Measurements from ENCODE around the gene PRODH2. TPM values are rescaled to one million over a fixed set of nuclear protein-coding genes. Genes with fewer than 3 reads are reported as not detected.

PRODH2 gene
- polyA plus RNA-seq, 1 of the 3 experiments (the other 2 are of a cell fraction) = not detected

DNA sequence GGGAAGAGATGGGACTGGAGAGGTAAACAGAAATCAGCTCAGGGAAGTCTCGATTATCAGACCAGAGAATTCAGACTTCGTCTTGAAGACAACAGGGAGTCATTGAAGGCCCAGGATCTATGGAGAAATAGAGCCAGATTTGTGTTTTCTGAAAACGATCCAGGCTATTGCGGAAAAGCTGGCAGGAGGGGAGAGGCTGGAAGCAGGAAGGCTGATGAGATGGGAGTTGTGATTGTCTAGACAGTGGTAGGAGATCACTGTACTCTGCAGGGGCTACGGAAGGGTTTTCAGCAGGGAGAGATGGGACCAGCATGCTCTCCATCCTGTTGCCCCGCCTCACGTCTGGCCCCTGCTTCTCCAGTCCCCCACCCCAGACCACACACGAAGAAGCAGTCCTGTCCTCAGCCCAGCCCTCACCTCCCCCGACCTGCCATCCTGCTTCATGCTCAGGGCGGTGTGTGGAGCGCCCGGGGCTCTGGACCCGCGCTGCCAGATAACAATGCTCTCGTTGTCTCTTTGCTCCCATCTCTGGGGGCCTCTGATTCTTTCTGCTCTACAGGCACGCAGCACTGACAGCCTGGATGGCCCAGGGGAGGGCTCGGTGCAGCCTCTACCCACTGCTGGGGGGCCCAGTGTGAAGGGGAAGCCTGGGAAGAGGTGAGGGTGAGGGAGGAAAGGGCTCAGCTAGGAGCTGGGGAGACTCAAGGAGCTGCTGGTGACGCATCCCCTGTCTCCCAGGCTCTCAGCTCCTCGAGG lies 35.4 kb downstream of the PRODH2 start:
- Histone ChIP-seq H3K36me3 (replicated peaks in 1 of 2; ENCODE audit: control insufficient read depth in 1 of 2, insufficient read depth in 2 of 2, low read length in 1 of 2) (peaks cover 0 to 3% of the 10 kb centered on the region in 2 experiments), H3K9me2 (no peaks in the 10 kb centered on the region), H2AFZ (ENCODE audit: low read depth) (no peak overlapping the region), H3K9ac (no peak overlapping the region), H3K4me1 (ENCODE audit: control insufficient read depth in 1 of 2, insufficient read depth in 2 of 2, low read depth in 1 of 2, low read length in 1 of 2) (peaks cover 0 to 12% of the 10 kb centered on the region in 2 experiments; a peak in 2 of 4 replicates), H3F3A (replicated peaks; ENCODE audit: insufficient read depth) (peaks cover 8% of the 10 kb centered on the region), H3K27me3 (ENCODE audit: insufficient read depth) (no peaks in the 10 kb centered on the region), H3K4me2 (peak overlapping the region; percentile 90; the same call in 1 of the 2 replicates), H3K4me3 (ENCODE audit: low read depth in 2 of 2, low read length in 1 of 2) (no peak overlapping the region), H3K9me3 (no peaks in the 10 kb centered on the region), H3K27ac (ENCODE audit: low read depth in 2 of 2, low read length in 1 of 2) (no peak overlapping the region), H3K79me2 (ENCODE audit: insufficient read depth) (peaks cover 13% of the 10 kb centered on the region; the same call in 1 of the 2 replicates), H4K20me1 (ENCODE audit: insufficient read depth) (no peaks in the 10 kb centered on the region)
- ChIA-PET POLR2A (no interaction called here), CTCF (interaction anchor here (1.4 kb wide), 1 partner anchor 43 kb away, joined by 3 read pairs; no protein-coding TSS in a partner anchor)
- TF ChIP-seq, protein P1, sequence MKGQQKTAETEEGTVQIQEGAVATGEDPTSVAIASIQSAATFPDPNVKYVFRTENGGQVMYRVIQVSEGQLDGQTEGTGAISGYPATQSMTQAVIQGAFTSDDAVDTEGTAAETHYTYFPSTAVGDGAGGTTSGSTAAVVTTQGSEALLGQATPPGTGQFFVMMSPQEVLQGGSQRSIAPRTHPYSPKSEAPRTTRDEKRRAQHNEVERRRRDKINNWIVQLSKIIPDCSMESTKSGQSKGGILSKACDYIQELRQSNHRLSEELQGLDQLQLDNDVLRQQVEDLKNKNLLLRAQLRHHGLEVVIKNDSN (IDR thresholded peaks at IDR 0.05; ENCODE audit: borderline replicate concordance, low read depth) = no peak
- TF ChIP-seq CHD2 (IDR thresholded peaks at IDR 0.05; ENCODE audit: low read length, partially characterized antibody) (no peak), SIN3A (IDR thresholded peaks at IDR 0.05; ENCODE audit: borderline replicate concordance, low read depth, low read length) (no peak), POLR2AphosphoS5 (IDR thresholded peaks at IDR 0.05; ENCODE audit: low read depth, low read length) (no peak), FOXM1 (IDR thresholded peaks at IDR 0.05; ENCODE audit: low read depth) (no peak), MEF2A (IDR thresholded peaks at IDR 0.05; ENCODE audit: borderline replicate concordance, low read depth) (no peak)
- DNase-seq = no peak
- WGBS (ENCODE audit: low lambda C conversion rate) = 76% methylated on average over 16 of the region's 19 CpGs

DNA sequence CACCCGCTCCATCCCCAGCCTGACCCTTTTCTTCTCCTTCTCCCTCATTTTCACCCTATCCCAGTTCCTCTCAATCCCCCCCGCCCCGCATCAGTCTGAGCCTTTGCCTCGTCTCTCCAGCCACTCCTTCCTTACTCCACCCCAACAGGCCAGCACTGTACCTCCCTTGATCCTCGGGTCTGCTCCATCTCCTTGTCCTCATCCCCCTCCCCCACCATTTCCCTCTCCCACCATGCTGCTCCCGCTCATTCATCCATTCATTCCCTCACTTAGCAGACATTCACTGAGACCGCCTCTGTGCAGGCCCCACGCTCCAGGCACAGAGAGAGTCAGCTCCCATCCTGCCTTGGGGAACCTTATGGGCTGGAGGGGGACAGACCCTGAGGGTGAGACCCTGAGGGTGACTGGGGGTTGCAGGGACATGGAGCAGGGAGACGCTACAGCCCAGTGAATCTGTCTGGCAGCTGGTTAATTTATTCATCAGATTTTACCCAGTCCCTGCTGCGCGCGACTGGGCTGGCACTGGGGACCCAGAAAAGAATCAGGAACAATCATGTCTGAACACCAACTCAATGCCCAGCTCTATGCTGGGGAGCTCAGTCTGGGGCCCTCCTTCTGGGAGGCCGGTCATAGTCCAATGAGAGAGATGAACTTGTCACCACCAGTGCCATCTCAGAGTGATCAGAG lies 36.4 kb downstream of the PRODH2 start:
- DNase-seq = no peak
- 54% methylated on average over 13 of the region's 13 CpGs for WGBS (ENCODE audit: low lambda C conversion rate)
- Histone ChIP-seq H4K20me1 (ENCODE audit: insufficient read depth) (no peaks in the 10 kb centered on the region), H3F3A (replicated peaks; ENCODE audit: insufficient read depth) (peaks cover 8% of the 10 kb centered on the region), H3K79me2 (ENCODE audit: insufficient read depth) (peaks cover 13% of the 10 kb centered on the region; the same call in 1 of the 2 replicates), H3K9me2 (no peaks in the 10 kb centered on the region), H3K9ac (peak overlapping the region; percentile 38; the same call in 1 of the 2 replicates), H3K9me3 (no peaks in the 10 kb centered on the region), H3K36me3 (replicated peaks in 1 of 2; ENCODE audit: control insufficient read depth in 1 of 2, insufficient read depth in 2 of 2, low read length in 1 of 2) (peaks cover 0 to 3% of the 10 kb centered on the region in 2 experiments), H3K27me3 (ENCODE audit: insufficient read depth) (no peaks in the 10 kb centered on the region), H3K4me2 (peak overlapping the region; percentile 90), H3K4me1 (ENCODE audit: control insufficient read depth in 1 of 2, insufficient read depth in 2 of 2, low read depth in 1 of 2, low read length in 1 of 2) (peaks cover 0 to 12% of the 10 kb centered on the region in 2 experiments; a peak in 2 of 4 replicates), H3K27ac (ENCODE audit: low read depth in 2 of 2, low read length in 1 of 2) (no peak overlapping the region), H2AFZ (ENCODE audit: low read depth) (0 out of 2 replicates have a peak overlapping the region, but pooled peaks have one; percentile 41), H3K4me3 (ENCODE audit: low read depth in 2 of 2, low read length in 1 of 2) (peak overlapping the region; percentile 59 to 76)
- TF ChIP-seq ELF1 (IDR thresholded peaks at IDR 0.05) (no peak), CHD2 (IDR thresholded peaks at IDR 0.05; ENCODE audit: low read length, partially characterized antibody) (no peak), TEAD4 (IDR thresholded peaks at IDR 0.05; ENCODE audit: borderline replicate concordance, insufficient read depth) (no peak), RFX5 (IDR thresholded peaks at IDR 0.05; ENCODE audit: low read length) (no peak), FOXM1 (IDR thresholded peaks at IDR 0.05; ENCODE audit: low read depth) (no peak), SMC3 (IDR thresholded peaks at IDR 0.05; ENCODE audit: low read depth, low read length) (no peak), TAF1 (IDR thresholded peaks at IDR 0.05; ENCODE audit: borderline replicate concordance, low read depth, low read length) (no peak), RCOR1 (IDR thresholded peaks at IDR 0.05; ENCODE audit: low read length) (no peak), TCF12 (IDR thresholded peaks at IDR 0.05) (no peak), YY1 (IDR thresholded peaks at IDR 0.05; ENCODE audit: low read depth) (no peak), GATA2 (CRISPR knock-in tag; IDR thresholded peaks at IDR 0.05) (no peak), NRF1 (IDR thresholded peaks at IDR 0.05; ENCODE audit: low read depth, low read length) (no peak), SIN3A (IDR thresholded peaks at IDR 0.05; ENCODE audit: borderline replicate concordance, low read depth, low read length) (no peak), POLR2AphosphoS5 (IDR thresholded peaks at IDR 0.05; ENCODE audit: low read depth, low read length) (no peak)
- TF ChIP-seq, protein P2, sequence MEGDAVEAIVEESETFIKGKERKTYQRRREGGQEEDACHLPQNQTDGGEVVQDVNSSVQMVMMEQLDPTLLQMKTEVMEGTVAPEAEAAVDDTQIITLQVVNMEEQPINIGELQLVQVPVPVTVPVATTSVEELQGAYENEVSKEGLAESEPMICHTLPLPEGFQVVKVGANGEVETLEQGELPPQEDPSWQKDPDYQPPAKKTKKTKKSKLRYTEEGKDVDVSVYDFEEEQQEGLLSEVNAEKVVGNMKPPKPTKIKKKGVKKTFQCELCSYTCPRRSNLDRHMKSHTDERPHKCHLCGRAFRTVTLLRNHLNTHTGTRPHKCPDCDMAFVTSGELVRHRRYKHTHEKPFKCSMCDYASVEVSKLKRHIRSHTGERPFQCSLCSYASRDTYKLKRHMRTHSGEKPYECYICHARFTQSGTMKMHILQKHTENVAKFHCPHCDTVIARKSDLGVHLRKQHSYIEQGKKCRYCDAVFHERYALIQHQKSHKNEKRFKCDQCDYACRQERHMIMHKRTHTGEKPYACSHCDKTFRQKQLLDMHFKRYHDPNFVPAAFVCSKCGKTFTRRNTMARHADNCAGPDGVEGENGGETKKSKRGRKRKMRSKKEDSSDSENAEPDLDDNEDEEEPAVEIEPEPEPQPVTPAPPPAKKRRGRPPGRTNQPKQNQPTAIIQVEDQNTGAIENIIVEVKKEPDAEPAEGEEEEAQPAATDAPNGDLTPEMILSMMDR (IDR thresholded peaks at IDR 0.05) = no peak
- ChIA-PET CTCF (interaction anchor here (1.0 to 1.4 kb wide), 2 partner anchors 11 to 44 kb away, joined by 3 read pairs; no protein-coding TSS in a partner anchor), POLR2A (interaction anchor here (0.5 kb wide), 1 partner anchor 65 kb away, joined by 4 read pairs; no protein-coding TSS in a partner anchor)

All from SK-N-SH (cell line).